Endometrial microvascular endothelial cells (primary cell): Measurements from ENCODE around the gene IL1R2. TPM values are rescaled to one million over a fixed set of nuclear protein-coding genes. Genes with fewer than 3 reads are reported as not detected.

Experiments used
- in situ Hi-C: cut with HindIII; loops from 2 replicates; pipeline ENCODE4 v1.10.0; 2017; ENCODE audit warnings: low sequenced_read_pairs, low pct_unique_long_range_greater_than_20kb; ENCODE audit errors: inconsistent ontology term
- total RNA-seq: library from RNA; depleted of rRNA; stranded (reverse); fragments of >200 nt; gene quantifications from one replicate; pipeline ENCODE4 v1.2.3, GENCODE V29; 2015; ENCODE audit errors: inconsistent ontology term

The IL1R2 gene
- total RNA-seq, 1 donor from 2014 or later: not detected

DNA sequence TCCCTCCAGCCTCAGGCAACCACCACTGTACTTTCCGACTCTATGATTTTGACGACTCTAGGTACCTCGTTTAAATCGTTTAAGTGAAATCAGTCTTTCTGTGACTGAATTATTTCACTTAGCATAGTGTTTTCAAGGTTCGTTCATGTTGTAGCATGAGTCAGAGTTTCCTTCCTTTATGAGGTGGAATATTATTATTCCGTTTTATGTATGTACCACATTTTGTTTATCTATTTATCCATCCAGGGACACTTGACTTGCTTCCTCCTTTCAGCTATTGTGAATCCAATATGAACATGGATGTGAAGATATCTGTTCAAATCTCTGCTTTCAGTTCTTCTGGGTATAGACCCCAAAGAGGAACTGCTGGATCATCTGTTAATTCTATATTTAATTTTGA lies 19.1 kb downstream of the IL1R2 start:
- in situ Hi-C loops: no loop called here

DNA sequence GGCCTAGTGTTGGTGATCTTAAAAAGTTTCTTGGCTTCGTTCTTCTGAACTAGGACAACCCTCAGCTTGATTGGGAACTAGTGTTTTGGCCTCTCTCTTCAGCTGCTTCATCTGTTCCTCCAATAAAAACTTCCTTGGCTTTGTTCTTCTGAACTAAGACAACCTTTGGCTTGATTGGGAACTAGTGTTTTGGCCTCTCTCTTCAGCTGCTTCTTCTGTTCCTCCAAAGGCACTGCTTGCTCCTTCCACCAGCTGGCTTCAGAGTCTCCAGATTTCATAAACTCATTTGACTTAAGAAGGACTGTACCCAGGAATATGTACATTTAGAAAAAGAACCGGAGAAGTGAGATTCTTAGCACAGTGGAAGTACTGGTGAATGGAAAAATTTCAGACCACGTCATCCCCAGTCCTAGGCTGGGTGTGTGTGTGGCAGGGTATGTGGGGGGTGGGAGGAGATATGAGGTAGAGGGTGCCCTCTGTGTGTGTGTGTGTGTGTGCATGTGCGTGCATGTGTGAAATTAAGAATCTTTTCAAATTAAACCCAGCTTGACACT lies 20.4 kb downstream of the IL1R2 start:
- in situ Hi-C loops: no loop called here

DNA sequence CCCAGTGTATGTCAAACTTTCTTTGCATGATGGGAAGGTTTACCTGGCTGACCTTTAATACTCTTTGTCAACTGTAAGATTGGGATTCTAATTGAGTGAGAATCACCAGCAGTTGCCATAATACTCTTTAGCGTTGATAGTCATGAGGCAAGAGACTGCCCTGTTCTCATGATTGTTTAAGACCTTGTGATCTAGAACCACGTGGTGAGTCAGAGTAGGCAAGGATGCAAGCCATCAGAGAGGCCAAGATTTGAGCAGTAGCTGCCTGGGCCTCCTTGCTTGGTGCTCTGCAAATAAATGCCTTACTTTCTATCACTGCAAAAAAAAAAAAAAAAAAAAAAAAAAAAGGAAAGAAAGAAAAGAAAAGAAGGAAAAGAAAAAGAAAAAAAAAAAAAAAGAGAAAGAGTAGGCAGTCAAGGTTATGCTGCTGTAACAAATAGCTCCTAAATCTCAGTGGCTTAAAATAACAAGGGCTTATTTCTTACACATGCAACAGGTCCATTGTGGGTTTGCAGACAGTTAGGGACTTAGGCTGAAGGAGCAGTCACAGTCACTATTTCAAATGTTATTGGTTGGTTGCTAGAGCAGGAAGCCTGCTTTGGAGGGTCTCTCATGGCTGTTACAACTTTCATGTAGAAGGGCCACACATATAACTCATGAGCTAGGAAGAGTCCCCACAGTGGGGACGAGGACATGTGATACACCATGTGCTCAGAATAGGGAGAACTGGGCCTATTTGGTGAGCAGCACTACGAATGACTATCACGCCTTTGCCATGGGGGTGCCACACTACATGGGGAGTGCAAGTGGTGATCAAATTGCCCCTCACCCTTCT lies 21.7 kb downstream of the IL1R2 start:
- in situ Hi-C loops: no loop called here

DNA sequence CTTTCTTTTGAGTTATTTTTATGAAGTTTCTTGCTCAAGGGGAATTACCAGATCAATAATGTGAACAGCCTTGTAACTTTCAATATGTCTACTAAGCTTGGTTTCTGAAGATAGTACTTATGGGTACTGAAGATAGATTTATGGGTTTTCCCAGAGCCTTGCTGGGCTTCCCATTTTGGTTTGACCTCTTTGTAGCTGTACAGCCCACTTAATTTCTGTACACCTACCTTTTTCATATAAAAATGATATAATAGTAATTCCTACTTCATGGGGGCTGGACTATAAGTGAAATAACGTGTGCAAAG lies 22.2 kb downstream of the IL1R2 start:
- in situ Hi-C loops: no loop called here

DNA sequence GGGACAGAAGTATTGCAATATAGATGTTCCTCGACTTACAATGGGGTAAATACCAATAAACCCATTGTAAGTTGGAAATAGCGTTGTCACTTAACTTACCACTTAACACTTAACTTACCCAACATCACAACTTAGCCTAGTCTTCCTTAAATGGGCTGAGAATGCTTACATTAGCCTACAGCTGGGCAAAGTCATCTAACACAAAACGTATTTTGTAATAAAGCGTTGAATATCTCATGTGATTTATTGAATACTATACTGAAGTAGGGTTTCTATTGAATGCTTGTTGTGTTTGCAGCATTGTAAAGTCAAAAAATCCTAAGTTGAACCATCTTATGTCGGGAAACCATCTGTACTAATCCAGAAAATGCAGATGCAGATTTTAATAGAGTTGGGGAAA lies 23.6 kb downstream of the IL1R2 start:
- in situ Hi-C loops: no loop called here

DNA sequence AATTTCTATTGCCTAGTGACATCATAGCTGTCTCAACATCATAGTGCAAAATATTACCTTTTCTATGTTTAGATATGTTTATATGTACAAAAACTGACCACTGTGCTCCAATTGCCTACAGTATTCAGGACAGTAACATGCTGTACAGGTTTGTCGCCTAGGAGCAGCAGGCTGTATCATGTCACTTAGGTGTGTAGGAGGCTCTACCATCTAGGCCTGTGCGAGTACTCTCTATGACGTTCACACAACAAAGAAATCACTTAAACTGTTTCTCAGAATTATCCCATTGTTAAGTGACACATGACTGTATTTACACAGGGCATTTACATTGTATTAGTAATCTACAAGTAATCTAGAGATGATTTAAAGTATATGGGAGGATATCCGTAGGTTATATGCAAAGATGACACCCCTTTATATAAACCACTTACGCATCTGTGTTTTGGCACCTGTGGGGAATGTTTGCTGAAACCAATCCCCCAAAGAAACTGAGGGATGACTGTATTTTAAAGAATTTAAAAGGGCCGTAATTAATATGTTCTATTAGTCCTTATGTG lies 24.7 kb downstream of the IL1R2 start:
- in situ Hi-C loops: no loop called here

DNA sequence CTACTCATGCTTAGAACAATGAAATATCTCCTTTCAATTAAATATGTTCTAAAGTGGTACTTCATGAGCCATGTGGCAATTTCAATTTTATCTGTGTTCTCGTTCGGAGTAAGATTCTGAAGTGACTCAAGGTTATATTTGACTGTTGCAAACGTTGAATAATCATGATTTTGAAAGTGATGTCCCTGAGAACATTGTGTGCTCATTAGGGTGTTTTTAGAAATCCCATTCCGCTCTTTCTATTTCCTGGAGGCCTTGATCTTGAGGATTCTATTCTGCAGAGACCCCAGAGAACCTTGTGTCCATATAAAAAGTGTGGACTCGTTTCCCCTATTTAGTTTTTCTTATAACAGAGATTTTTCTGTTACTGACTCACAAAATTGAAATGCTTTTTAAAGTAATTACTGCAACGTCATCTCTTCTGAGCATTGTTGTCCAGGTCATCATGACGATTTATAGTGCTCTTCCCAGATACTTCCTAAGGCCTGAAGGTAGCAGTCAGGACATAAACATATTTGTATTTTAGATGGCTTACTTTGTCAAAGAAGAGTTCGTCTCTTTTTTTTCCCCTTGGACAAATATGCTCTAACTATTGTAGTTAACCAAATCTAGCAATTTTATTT lies 27.2 kb downstream of the IL1R2 start:
- in situ Hi-C loops: no loop called here

DNA sequence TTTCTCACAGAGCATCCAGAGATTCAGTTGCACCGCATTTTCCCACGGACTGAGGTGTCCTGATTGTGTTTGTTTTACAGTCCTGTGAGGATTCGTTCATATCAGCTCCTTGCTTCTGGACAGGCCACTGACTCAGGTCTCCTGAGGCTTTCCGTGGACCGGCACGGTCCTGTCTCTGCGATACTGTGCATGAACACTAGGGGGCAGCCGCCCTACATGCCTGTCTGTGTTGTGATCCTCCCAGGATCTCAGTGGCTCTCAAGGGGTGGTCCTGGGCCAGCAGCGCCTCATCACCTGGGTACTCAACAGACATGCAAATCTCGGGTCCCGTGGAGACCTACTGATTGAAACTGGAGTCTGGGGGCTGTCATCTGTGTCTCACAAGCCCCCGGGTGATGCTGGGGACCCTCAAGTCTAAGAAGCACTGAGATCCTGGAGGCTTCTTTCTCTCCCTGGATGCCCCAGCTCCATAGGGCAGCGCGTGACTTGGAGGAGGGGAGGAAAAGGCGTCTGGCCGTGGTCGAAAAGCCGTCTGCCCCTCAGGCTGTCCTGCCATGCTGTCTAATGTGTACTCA lies 28.9 kb downstream of the IL1R2 start:
- in situ Hi-C loops: no loop called here

DNA sequence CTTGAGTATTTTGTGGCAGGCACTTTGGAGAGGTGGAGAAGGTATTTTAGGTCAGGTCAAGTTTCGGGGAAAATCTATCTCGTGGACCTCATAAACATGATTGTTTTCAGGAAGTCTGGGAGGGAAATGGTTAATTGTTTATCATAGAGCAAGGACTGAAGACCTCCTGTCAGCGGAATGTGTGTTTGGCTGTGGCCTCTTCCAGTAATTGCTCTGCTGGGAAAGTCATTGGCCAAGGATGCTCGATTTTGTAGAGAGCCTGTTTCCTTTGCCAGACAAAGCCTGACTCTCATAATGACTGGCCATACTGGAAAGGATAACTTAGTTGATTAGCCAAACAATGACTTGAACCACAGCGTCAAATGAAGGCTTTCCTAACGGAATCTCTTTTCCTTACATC lies 30.0 kb downstream of the IL1R2 start:
- in situ Hi-C loops: no loop called here

DNA sequence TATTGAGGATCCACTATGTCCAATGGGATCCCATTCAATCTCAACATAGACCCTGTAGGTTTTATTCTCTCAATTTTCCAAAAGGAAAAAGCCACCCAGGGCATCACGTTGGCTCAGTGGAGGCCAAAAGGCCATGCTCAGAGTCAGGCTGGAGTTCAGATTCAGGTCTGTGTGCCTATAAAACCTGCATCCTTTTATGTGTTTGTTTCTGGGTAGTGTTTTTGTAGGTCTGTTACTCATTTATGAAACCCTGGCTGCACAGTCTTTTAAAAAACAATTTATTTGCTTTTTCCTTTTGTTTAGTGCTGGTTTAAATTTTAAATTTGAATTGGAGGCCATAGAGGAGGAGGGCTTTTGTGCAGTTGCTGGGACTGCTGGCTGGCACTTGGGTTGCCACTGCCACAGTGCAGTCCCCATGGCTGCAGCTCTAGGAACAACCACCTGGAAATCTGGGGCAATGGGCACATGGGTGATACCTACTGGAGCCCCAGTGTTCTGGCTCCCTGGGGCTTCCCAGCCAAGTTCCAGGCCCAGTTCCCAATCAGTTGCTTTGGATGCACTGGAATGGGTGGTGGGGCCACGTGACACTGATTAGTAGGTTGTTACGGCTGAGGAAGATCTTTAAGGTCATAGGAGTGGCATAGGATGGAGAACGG lies 31.3 kb downstream of the IL1R2 start:
- in situ Hi-C loops: no loop called here

DNA sequence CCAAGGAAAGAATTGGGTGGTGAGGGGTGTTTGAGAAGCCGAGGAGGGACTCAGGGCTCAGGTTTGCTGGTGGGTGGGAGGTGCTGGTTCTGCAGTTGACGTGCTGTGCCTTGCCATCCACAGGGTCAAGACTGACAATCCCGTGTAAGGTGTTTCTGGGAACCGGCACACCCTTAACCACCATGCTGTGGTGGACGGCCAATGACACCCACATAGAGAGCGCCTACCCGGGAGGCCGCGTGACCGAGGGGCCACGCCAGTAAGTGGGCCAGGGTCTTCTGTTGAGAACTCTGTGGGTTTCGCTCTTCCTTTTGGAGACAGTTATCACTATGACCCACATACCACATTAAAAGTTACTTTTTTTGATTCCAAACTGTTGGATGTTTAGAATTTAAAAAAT lies 32.6 kb downstream of the IL1R2 start:
- in situ Hi-C loops: no loop called here

DNA sequence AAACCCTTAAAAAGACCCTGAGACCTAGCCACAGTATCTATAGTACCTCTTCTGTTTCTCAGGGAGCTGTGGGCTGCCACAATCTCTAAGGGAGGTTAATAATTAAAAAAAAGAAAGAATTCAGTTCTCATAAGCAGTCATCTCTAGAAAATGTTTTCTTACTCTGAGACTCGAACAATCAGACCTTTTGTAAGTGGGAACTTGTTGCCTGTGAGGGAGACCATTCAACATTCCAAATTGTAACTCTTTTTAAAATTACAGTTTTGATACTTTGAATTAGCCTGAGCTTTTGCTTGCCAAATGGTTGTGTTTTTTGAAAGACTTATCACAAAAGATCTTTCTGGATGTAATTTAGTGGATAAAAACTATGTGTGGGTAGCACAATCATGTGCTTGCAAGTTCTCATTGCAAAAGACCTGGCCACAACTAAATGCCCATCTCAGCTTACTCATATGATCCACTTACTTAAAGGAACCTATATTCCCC lies 33.3 kb downstream of the IL1R2 start:
- in situ Hi-C loops: no loop called here

DNA sequence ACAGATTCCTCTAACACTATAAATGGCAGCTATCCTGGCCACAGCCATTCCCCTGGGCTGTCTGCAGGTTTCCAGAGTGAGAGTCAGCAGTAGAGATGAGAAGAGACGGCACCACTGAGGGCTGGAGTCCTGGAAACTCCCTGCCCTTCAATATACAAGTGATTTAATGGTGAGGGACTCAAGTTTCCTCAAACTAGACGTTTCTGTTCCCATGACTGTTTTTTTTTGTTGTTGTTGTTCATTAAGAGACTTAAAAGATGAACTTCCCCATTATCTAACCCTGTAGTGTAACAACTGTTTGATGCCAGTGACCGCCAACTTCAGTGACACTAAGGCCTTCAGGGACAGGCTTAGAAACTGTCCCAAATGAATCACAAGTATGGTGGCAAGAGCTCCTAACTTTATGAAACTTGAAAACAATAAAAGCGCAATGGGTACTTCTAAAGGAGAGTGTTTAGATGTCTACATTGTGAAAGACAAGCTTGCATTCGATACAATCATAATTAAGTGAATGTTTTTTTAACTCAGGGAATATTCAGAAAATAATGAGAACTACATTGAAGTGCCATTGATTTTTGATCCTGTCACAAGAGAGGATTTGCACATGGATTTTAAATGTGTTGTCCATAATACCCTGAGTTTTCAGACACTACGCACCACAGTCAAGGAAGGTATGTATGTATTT lies 34.0 kb downstream of the IL1R2 start:
- in situ Hi-C loops: no loop called here

DNA sequence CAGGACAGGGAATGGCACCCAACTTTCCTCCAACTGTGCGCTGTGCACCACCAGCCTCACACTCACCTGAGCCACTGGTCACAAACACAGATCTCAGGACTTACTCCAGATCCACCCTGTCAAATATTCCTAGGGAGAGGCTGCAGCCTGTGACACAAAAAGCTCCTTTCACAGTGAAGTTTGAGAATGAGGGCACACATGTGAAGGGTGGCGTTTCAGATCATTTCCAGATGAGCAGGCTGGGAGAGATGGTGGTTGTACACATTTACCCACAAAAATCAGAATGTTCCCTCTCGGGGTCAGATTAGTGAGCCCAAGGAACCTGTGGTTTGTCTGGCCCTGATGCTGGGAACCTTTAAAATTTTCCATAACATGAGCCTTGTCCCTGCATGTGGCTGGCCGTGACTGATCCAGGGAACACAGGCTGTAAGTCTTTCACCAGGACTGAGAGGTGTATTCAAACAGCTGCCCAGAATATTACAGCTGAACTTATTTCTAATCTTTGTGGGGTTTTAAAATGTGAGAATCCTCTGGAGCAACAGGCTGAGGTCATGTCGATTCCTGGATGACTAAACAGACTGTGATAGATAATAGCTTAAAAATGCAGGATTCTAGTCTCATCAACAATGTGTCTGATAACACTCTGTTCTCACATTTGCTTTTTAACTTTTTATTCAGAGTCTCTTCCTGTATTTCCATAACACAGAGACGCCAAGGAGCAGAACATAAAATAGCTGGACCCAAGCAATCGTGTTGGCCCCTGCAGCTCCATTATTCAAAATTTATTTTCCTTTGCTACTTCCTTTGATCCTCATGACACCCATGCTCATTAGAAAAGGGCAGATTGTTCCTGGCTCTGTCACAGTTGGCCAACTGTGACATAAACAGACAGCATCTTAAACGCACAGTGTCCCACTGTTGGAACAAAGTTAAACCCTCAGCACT lies 35.5 kb downstream of the IL1R2 start:
- in situ Hi-C loops: no loop called here

DNA sequence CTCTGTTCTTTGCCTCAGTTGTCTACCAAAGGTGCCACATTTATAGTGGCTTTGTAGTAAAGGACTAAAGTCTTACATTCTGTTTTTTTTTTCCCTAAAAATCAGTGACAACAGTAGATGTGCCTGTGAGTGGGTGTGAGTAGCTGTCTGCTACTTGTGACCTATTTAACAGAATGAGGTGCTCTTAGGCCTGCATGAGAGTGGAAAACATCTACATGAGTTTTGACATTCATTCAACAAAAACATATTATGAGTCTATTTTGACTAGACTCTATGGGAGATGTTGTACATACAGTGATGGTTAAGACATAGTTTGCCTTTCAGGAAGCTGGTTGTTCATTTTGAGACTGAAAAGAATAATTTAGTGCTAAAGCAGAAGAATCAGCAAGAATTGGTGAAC lies 36.7 kb downstream of the IL1R2 start:
- in situ Hi-C loops: no loop called here

DNA sequence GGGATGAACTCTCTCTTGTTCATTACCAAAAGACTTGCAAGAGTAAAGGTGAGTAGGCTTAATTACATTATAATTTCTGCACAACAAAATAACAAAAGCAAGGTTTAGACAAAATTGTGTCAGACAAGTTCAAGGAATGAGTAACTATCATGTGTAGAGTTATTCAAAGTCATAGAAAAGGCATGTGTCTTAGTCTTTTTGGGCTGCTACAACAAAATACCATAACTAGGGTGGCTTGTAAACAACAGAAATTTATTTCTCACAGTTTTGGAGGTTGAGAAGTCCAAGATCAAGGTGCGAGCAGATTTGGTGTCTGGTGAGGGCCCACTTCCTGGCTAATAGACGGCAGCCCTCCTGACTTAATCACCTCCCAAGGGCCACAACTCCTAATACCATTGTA lies 37.6 kb downstream of the IL1R2 start:
- in situ Hi-C loops: no loop called here

DNA sequence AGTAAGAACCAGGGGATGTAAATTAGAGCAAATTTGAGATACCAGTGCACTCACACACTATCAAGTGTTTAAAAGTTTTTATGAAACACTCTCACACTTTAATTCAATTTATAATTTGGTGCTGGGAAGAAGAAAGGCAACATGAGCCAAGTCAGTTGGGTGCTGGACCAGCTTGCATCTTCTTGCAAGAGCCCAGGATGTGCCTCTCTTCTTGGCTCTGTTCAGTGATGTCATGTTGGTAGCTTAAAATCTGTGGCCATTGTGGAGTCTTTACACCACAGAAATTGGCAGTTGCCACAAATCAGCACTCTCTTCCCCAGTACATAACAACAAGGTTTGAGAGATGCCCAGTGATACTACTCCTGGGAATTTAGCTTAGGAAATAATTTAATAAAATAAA lies 38.2 kb downstream of the IL1R2 start:
- in situ Hi-C loops: no loop called here

DNA sequence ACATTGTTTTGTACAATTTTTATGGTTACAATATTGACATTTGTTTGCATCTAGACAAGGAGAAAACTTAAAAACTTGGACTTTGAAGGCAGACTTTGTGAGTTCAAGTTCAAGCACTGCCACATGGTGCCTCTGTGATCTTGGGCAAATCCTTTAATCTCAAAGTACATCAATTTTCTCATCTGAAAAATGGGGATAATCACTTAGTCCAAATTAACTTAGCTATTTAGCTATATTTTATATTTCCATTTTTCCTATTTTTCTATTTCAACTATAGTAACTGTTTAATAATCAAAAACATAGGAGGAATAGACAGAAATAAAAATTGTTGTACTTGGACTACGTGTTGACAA lies 38.7 kb downstream of the IL1R2 start:
- in situ Hi-C loops: no loop called here
